Brain microvascular endothelial cell (primary cell): ENCODE data around the gene PDLIM1.

Experiments used
- DNase-seq: peaks from one replicate; pipeline ENCODE4 v3.0.0-alpha.2; 2020
- H3K27ac ChIP-seq: fragments of 250-450 bp; sonication (Bioruptor Pico); 2 replicates; pipeline ENCODE4 v1.5.1; 2020; ENCODE audit warnings: mild to moderate bottlenecking, moderate library complexity
- H3K27me3 ChIP-seq: fragments of 250-450 bp; sonication (Bioruptor Pico); replicated peaks from 2 replicates; pipeline ENCODE4 v1.5.1; 2020; ENCODE audit warnings: mild to moderate bottlenecking
- H3K36me3 ChIP-seq: fragments of 250-450 bp; sonication (Bioruptor Pico); replicated peaks from 2 replicates; pipeline ENCODE4 v1.5.1; 2020; ENCODE audit warnings: mild to moderate bottlenecking
- H3K4me3 ChIP-seq: 2 replicates; pipeline ENCODE4 v1.5.1; 2011; ENCODE audit warnings: low read depth, mild to moderate bottlenecking, control low read depth, low read length, moderate library complexity
- in situ Hi-C: cut with HindIII; loops from 2 replicates; pipeline ENCODE4 v1.10.0; 2017; ENCODE audit warnings: low sequenced_read_pairs, low pct_ligation_motif_present
- TF ChIP-seq, protein P1 (sequence below): IDR thresholded peaks from 2 replicates; pipeline ENCODE4 v1.5.1; 2011; ENCODE audit warnings: low read depth, mild to moderate bottlenecking, moderate library complexity, low read length, control low read depth, inconsistent platforms; ENCODE audit errors: missing control alignments

PDLIM1 gene

DNA sequence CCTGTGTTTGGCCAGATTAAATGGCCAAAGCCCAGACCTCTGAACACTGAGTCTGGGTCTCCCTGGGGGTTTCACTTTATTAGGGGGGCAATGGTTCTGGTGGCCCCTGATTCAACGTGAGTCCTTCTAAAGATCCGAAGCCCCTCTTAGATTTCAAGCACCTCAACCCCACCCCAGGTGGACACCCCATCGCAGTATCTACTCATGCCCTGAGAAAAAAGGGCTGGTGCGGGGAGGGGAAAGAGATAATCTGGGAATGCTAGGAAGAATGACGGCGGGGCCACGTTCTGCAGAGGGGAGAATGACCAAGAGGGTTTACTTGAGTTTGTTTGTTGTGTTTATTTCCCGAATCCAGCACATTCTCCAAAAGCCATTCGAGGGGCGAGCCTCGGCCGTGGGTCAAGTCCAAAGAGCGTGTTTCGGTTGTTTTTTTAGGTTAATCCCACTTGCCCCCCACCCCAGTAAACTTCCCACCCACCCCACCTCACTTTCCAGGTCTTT lies 832 bp downstream of the PDLIM1 start:
- H3K36me3 ChIP-seq: no peaks in the 10 kb centered on the region
- no peak for DNase-seq
- peak overlapping the region; percentile 73 for H3K4me3 ChIP-seq
- TF ChIP-seq, protein P1, sequence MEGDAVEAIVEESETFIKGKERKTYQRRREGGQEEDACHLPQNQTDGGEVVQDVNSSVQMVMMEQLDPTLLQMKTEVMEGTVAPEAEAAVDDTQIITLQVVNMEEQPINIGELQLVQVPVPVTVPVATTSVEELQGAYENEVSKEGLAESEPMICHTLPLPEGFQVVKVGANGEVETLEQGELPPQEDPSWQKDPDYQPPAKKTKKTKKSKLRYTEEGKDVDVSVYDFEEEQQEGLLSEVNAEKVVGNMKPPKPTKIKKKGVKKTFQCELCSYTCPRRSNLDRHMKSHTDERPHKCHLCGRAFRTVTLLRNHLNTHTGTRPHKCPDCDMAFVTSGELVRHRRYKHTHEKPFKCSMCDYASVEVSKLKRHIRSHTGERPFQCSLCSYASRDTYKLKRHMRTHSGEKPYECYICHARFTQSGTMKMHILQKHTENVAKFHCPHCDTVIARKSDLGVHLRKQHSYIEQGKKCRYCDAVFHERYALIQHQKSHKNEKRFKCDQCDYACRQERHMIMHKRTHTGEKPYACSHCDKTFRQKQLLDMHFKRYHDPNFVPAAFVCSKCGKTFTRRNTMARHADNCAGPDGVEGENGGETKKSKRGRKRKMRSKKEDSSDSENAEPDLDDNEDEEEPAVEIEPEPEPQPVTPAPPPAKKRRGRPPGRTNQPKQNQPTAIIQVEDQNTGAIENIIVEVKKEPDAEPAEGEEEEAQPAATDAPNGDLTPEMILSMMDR: no peak
- no peaks in the 10 kb centered on the region for H3K27me3 ChIP-seq
- in situ Hi-C loops: no loop called here
- H3K27ac ChIP-seq: no peak overlapping the region

DNA sequence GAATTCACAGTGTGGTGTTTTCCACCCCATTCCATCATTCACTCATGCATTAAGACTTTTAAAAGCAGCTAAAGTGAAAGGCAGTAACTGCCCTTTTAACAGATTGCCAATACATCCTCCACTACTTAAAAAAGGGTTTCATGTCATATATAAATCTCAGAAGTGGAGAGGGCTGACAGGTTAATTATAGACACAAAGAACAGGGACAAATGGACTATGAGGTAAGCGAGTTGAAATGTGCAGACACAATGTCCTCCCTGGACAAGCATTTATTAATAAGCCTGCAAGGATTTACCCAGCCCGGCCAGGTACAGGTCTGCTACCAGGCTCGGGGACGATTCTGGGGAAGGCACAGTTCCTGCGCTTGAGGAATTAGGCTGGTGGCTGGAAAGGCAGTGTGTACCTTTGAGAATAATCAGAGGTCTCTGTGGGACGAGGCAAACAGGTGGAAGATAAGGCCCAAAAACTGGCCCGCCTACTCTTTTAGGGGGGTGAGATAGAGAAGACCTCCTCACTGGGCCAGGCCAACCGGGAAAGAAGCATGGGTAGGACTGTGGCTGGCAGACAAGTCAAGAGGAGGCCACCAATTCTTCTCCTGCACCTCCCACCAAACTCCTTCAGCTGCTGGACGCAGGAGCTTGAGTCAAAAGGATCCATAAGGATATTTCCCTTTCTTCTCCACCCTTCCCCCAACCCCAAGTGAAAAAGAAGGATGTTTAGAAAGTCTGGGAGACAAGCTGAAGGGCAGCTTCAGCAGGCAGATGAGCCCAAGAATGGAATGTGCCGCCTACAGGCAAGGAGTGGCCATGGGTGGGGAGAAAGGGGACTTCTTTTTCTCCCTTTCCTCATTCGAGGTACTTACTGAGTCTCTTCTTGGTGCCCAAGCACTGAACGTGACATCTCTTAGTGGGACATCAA lies 1.5 kb downstream of the PDLIM1 start:
- Histone ChIP-seq H3K27me3 (no peaks in the 10 kb centered on the region), H3K4me3 (peak overlapping the region; percentile 73), H3K36me3 (no peaks in the 10 kb centered on the region), H3K27ac (no peak overlapping the region)
- no peak for DNase-seq
- in situ Hi-C loops: no loop called here
- TF ChIP-seq, protein P1: peak; percentile 27

DNA sequence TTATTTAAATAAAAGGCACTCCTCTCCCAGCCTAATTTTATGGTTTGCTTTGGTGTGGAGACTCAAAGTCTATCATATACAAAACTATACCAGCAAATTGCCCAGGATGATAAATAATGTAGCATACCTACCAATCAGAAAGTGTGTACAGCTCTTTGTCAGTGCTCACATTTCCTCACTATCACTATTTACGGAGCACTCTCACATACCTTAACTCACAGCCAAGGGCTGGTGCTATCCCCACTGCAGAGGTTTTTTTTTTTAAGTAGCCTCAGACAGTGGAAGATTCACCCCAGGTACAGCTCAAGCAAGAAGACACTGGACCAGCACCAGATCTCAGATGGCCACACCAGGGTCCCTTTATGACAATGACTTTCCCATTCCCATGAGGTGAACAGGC lies 2.5 kb downstream of the PDLIM1 start:
- Histone ChIP-seq H3K4me3 (no peak overlapping the region), H3K36me3 (no peaks in the 10 kb centered on the region), H3K27ac (no peak overlapping the region), H3K27me3 (no peaks in the 10 kb centered on the region)
- DNase-seq: no peak
- TF ChIP-seq, protein P1: no peak
- in situ Hi-C loops: no loop called here

DNA sequence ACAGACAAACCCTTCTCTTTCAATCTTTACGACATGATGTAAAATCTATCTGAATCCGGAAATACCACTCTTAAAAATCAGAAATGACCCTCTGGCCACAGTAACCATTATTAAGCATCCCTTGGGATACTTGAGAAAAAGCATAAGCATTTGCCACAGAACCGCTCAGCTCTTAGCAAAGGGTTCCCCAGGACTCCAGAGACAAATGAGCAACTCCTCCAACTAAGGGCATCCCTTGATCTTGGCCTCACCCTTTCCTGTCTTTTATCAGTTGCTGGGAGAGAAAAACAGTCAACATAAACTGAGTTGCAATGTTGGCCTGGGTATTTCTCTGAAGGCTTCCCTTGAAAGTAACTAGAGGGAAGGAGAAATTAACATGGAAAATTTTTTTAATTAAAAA lies 3.5 kb downstream of the PDLIM1 start:
- in situ Hi-C loops: no loop called here
- no peaks in the 10 kb centered on the region for H3K36me3 ChIP-seq
- TF ChIP-seq, protein P1: no peak
- no peak overlapping the region for H3K4me3 ChIP-seq
- peak; percentile 55 for DNase-seq
- peak overlapping the region; percentile 5 for H3K27ac ChIP-seq
- no peaks in the 10 kb centered on the region for H3K27me3 ChIP-seq

DNA sequence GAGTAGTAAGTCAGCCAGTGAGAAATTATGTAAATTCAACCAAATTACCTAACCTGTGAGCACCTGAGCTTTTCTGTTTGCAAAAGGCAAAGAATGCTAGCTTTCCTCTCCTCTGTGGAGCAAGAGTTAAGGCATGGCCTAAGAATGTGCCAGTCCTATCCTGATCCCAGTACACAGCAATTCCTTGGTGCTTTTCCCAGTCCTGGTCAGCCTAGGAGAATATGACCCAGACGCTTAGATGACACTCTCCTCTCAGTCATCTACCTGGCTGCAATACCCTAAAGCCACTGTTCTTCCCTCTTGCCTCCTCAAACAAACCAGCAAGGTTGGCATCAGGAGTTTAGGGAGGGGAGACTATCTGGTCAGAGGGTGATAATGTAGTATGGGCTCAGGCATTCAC lies 4.1 kb downstream of the PDLIM1 start:
- DNase-seq: no peak
- no peaks in the 10 kb centered on the region for H3K36me3 ChIP-seq
- in situ Hi-C loops: no loop called here
- H3K27ac ChIP-seq: no peak overlapping the region
- TF ChIP-seq, protein P1: no peak
- H3K27me3 ChIP-seq: no peaks in the 10 kb centered on the region
- H3K4me3 ChIP-seq: no peak overlapping the region
